ENCODE measurements around the gene RRP36. TPM values are rescaled to one million over a fixed set of nuclear protein-coding genes. Genes with fewer than 3 reads are reported as not detected.

RRP36 gene
- total and polyA plus RNA-seq, 2 of the 8 experiments (the other 6 are each of a cell fraction or from before 2014, with no cell fraction given), result 33.9 to 92.3 TPM

DNA sequence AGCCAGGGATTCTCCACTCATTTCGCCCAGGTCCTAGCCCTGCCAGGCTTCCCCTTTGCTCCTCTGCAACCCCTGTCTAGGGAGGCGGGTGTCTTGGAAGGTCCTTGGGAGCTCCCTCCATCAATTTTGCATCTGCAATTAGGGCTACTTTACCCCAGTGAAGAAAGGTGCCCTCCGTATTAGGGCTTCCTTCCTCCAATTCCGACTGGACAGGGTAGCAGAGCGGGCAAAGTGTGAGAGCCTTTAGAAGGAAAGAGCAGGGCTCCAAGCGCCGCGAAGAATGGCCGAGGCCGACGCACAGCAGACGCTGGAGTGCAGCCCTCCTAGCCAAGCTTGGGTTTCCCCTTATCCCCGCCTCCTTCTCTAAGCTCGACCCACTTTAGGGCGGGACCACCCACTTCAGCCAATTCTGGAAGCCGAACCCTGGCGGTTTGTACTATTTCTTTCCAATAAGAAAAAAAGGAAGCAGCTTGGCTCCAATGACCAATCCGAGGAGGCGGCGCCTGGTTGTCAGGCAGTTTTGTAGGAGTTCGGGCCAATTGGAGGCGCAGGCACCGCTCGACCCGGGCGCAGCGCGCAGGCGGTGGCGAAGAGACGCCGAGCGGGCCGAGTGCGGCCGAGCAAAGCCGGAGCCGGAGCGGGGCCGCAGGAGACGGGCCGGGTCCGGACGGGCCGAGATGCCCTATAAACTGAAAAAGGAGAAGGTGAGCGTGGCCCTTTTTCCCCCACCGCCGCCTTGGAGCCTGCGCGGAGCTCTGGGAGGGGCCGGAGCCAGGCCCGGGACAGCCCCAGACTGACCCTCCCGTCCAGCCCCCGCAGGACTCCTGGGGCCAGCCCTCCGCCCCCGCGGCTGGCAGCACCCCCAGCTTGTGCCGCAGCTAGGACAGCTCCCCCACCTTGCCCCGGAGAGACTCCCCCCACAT, 37.2 kb upstream of the RRP36 start, which contains the start of gene PPP2R5D:
TSS of gene PPP2R5D (plus strand) at position 570 of the 923 bp plus-strand sequence. CDS start at position 678, 108 bp downstream.
- ChIA-PET POLR2A (ENCODE audit: partially characterized antibody) (interaction anchor here (0.7 to 2.6 kb wide), 23 partner anchors 11 to 385 kb away, joined by 3 to 29 read pairs (median 4); partner anchors contain the start of genes CNPY3, GNMT, KLC4 and KLHDC3), CTCF (ENCODE audit: partially characterized antibody) (interaction anchor here (0.6 to 2.0 kb wide), 5 partner anchors 11 to 83 kb away, joined by 3 to 6 read pairs (median 4); no protein-coding TSS in a partner anchor)
- H4K91ac ChIP-seq (replicated peaks; ENCODE audit: insufficient read length, low read length), result no peak within 1 kb of the TSS
- peaks cover 7% of the 10 kb centered on the region for H3K23me2 ChIP-seq (ENCODE audit: low read depth, low read length)
- H2AFZ ChIP-seq (ENCODE audit: low read length), result peak within 1 kb of the TSS; percentile 89
- H2BK20ac ChIP-seq (ENCODE audit: low read length), result 0 out of 2 replicates have a peak within 1 kb of the TSS, but pooled peaks have one; percentile 75
- H3K79me1 ChIP-seq (ENCODE audit: low read depth, low read length), result peaks cover 8% of the 10 kb centered on the region
- H3K79me2 ChIP-seq (ENCODE audit: control insufficient read depth in 1 of 2, insufficient read depth in 2 of 2, low read length in 2 of 2), result peaks cover 8 to 15% of the 10 kb centered on the region in 2 experiments; a peak in 2 of 4 replicates
- H2AK5ac ChIP-seq (ENCODE audit: low read depth, low read length), result no peak within 1 kb of the TSS; the same call in 1 of the 2 replicates
- H3K9ac ChIP-seq (replicated peaks in 1 of 4; ENCODE audit: extremely low read depth in 1 of 4, low read depth in 3 of 4, low read length in 3 of 4), result peak within 1 kb of the TSS; percentile 64 to 95 (median 70)
- FAIRE-seq (peak; percentile 7), DNase-seq (ENCODE audit: low read depth in 1 of 2, low spot score in 2 of 2) (peak; percentile 92 to 95)
- peak within 1 kb of the TSS; percentile 73 for H3K27ac ChIP-seq (ENCODE audit: low read depth, low read length)
- WGBS, 2 experiments (ENCODE audit: extremely low coverage in 1 of 2, insufficient coverage in 1 of 2, insufficient read length in 1 of 2, insufficient replicate concordance in 2 of 2, low coverage in 1 of 2, low lambda C conversion rate in 2 of 2, missing lambda C conversion rate in 1 of 2), result 1% methylated on average over 44 of the region's 59 CpGs; no CpG with 5 or more reads in 1 of the 2 experiments
- peak within 1 kb of the TSS; percentile 77; the same call in 1 of the 2 replicates for H2BK12ac ChIP-seq (ENCODE audit: low read depth, low read length)
- H3K4ac ChIP-seq (replicated peaks; ENCODE audit: insufficient read length, low read depth, low read length), result no peak within 1 kb of the TSS
- H3K36me3 ChIP-seq (ENCODE audit: control insufficient read depth in 2 of 4, insufficient read depth in 4 of 4, low read length in 3 of 4), result peaks cover 0 to under 1% (median 0%) of the 10 kb centered on the region in 4 experiments; a peak in 4 of 8 replicates
- no peaks in the 10 kb centered on the region for H3K9me3 ChIP-seq (ENCODE audit: insufficient read depth in 2 of 2, low read depth in 1 of 2, low read length in 1 of 2)
- peaks cover 3 to 10% (median 5%) of the 10 kb centered on the region in 4 experiments; a peak in 6 of 7 replicates for H3K4me1 ChIP-seq (replicated peaks in 1 of 4; ENCODE audit: control insufficient read depth in 3 of 4, insufficient read depth in 4 of 4, low read length in 3 of 4)
- peak within 1 kb of the TSS; percentile 26; the same call in 1 of the 2 replicates for H4K8ac ChIP-seq (ENCODE audit: extremely low read depth, insufficient read depth, low read length)
- peak within 1 kb of the TSS; percentile 84 to 87 for H3K4me2 ChIP-seq (ENCODE audit: insufficient read depth in 1 of 2, low read depth in 2 of 2, low read length in 2 of 2)
- H2BK5ac ChIP-seq (ENCODE audit: low read depth, low read length), result peak within 1 kb of the TSS; percentile 54
- no peaks in the 10 kb centered on the region for H3K27me3 ChIP-seq (replicated peaks in 1 of 4; ENCODE audit: control insufficient read depth in 3 of 4, extremely low read depth in 1 of 4, insufficient read depth in 3 of 4, low read length in 3 of 4)
- peak within 1 kb of the TSS; percentile 40; the same call in 1 of the 2 replicates for H2BK15ac ChIP-seq (ENCODE audit: low read length)
- no peak within 1 kb of the TSS for H2BK120ac ChIP-seq (replicated peaks; ENCODE audit: low read depth, low read length)
- no peak within 1 kb of the TSS for H3K56ac ChIP-seq (replicated peaks; ENCODE audit: insufficient read length, low read depth, low read length)
- H3K4me3 ChIP-seq (ENCODE audit: extremely low read depth in 1 of 4, insufficient read depth in 2 of 4, low read depth in 3 of 4, low read length in 4 of 4), result peak within 1 kb of the TSS; percentile 63 to 74 (median 70)
- H3K14ac ChIP-seq (ENCODE audit: insufficient read length), result no peak within 1 kb of the TSS
- H4K5ac ChIP-seq (ENCODE audit: insufficient read length, low read depth, low read length), result no peak within 1 kb of the TSS
- peak within 1 kb of the TSS; percentile 95 for H3K18ac ChIP-seq (ENCODE audit: extremely low read depth, low read length)
- peaks cover 0 to 12% of the 10 kb centered on the region in 2 experiments for H4K20me1 ChIP-seq (replicated peaks in 1 of 2; ENCODE audit: control insufficient read depth in 1 of 2, insufficient read depth in 2 of 2, low read length in 2 of 2)
- no peak within 1 kb of the TSS for H3K23ac ChIP-seq (ENCODE audit: insufficient read length)
- TF ChIP-seq CEBPB (IDR thresholded peaks at IDR 0.05; ENCODE audit: low read depth, low read length) (no peak), ASH2L (IDR thresholded peaks at IDR 0.05; ENCODE audit: low read length) (no peak), CHD2 (IDR thresholded peaks at IDR 0.05; ENCODE audit: low read length) (no peak), GABPA (IDR thresholded peaks at IDR 0.05; ENCODE audit: borderline replicate concordance, insufficient read depth, low read length) (no peak), RNF2 (IDR thresholded peaks at IDR 0.05; ENCODE audit: borderline replicate concordance, low read depth, low read length, missing control alignments, poor library complexity, severe bottlenecking) (no peak), SP4 (IDR thresholded peaks at IDR 0.05; ENCODE audit: low read length) (no peak; the same call in 1 of the 2 replicates), TAF1 (IDR thresholded peaks at IDR 0.05; ENCODE audit: low read depth, low read length) (peak; percentile 94), RXRA (IDR thresholded peaks at IDR 0.05; ENCODE audit: insufficient read depth, low read depth, low read length) (no peak), SRF (IDR thresholded peaks at IDR 0.05; ENCODE audit: low read depth, low read length) (no peak)
- TF ChIP-seq, protein P1, sequence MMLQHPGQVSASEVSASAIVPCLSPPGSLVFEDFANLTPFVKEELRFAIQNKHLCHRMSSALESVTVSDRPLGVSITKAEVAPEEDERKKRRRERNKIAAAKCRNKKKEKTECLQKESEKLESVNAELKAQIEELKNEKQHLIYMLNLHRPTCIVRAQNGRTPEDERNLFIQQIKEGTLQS (IDR thresholded peaks at IDR 0.05; ENCODE audit: insufficient read depth, low read depth, low read length), result no peak
